SU-DHL-6 (cell line): ENCODE results near the gene MRGPRF.

ENCODE experiments used
- EZH2phosphoT487 ChIP-seq: fragments of 200-600 bp; sonication (generic), shearing (Covaris generic); conservative IDR thresholded peaks from 2 replicates; pipeline ENCODE4 v1.6.1; 2018; ENCODE audit warnings: mild to moderate bottlenecking, antibody characterized with exemption, low read length, moderate library complexity, mixed read lengths
- TF ChIP-seq, protein P1 (sequence below): fragments of 200-600 bp; sonication (generic); IDR thresholded peaks from one replicate; pipeline ENCODE4 v1.5.1; 2017; ENCODE audit warnings: antibody characterized with exemption, mild to moderate bottlenecking, low read length, moderate library complexity; ENCODE audit not compliant: insufficient read depth, poor library complexity, severe bottlenecking

DNA sequence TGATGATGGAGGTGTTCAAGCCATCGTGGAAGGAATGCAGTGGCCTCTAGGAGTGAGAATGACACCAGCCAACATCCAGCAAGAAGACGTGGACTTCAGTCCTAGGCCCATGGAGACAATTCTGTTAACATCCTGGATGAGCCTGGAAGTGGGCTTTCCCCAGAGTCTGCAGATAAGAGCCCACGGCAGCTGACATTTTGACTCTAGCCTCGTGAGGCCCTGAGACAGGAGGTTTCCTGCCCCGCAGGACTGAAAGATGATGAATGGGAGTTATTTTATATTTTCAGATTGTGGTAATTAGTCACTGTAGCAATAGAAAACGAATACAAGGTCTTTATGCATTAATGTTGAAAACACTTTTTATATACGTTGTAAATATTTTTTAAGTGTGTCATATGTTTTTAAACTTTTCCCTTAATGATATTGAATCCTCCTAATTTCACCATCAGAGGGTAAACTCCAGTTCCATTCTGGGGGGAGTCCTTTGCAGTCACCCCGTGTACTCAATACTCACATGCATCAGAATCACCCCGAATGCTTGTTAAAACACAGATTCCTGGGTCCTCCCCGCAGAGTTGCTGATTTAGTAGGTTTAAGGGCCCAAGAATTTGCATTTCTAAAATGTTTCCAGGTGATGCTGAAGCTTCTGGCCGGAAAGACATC lies 35.1 kb upstream of the MRGPRF start:
- TF ChIP-seq, protein P1, sequence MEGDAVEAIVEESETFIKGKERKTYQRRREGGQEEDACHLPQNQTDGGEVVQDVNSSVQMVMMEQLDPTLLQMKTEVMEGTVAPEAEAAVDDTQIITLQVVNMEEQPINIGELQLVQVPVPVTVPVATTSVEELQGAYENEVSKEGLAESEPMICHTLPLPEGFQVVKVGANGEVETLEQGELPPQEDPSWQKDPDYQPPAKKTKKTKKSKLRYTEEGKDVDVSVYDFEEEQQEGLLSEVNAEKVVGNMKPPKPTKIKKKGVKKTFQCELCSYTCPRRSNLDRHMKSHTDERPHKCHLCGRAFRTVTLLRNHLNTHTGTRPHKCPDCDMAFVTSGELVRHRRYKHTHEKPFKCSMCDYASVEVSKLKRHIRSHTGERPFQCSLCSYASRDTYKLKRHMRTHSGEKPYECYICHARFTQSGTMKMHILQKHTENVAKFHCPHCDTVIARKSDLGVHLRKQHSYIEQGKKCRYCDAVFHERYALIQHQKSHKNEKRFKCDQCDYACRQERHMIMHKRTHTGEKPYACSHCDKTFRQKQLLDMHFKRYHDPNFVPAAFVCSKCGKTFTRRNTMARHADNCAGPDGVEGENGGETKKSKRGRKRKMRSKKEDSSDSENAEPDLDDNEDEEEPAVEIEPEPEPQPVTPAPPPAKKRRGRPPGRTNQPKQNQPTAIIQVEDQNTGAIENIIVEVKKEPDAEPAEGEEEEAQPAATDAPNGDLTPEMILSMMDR = no peak
- no peak for TF ChIP-seq EZH2phosphoT487
